ENCODE measurements around the gene GATB.

The GATB gene, protein sequence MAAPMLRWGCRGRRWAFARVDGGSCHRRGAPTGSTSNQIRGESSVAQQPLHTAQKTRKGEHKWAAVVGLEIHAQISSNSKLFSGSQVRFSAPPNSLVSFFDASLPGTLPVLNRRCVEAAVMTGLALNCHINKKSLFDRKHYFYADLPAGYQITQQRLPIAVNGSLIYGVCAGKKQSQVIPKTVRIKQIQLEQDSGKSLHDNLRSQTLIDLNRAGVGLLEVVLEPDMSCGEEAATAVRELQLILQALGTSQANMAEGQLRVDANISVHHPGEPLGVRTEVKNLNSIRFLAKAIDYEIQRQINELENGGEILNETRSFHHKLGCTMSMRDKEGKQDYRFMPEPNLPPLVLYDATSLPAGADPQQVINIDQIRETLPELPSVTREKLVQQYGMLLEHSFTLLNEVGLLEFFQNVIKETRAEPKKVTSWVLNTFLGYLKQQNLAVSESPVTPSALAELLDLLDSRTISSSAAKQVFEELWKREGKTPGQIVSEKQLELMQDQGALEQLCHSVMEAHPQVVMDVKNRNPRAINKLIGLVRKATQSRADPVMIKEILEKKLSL

DNA sequence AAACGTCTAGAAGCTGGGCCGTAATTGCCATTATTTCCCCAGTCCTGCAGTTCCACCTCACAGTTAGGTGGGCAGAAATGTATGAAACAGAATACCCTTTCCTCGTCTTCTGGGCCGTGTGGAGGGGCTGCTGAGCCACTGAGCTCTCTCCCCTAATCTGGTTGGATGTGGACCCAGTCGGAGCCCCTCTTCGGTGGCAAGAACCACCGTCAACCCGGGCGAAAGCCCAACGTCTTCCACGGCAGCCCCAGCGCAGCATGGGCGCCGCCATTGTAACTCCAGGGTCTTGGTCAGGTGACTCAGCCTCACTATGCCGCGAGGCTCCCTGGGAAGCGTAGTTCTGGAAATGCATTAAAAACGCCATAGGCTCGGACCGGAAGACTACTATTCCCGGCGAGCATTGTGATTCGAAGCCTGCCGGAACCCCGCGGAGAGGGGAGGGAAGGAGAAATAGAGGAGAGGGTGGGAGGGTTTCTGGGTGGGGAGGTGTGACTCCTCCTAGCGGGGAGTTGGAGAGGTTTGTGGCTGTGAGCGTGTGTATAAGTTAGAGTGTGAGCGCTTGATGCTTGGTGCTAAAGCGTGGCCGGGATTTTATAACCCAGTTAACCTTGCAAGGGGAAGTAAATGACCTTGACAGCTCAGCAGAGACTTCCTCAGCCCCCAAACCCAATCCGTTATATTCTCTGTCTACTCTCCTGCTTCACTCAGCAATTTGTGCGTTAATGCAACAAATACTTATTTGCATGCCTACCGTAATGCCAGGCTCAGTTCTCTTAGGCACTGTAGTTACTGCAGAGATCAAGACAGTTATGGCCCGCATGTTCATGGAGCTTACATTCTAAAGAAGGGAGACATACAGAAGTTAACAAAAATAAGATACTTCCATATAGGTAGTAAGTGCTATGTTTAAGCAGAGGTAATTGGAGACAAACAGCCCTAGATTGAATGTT lies at the start of gene GATB:
Gene GATB (minus strand): TSS at position 296 of the 950 bp plus-strand sequence. CDS start 25 bp downstream, at position 271.
- Mint-ChIP-seq H3K27me3 (peaks cover 34% of the 10 kb centered on the region), H3K36me3 (ENCODE audit: low read depth) (peaks cover 27% of the 10 kb centered on the region), H3K4me1 (ENCODE audit: low read depth) (no peaks in the 10 kb centered on the region), H3K4me3 (peak within 1 kb of the TSS; percentile 100), H3K27ac (peak within 1 kb of the TSS; percentile 97), H3K9me3 (no peaks in the 10 kb centered on the region)
- intact Hi-C loops (cut with micrococcal nuclease) = loop anchor here (10.0 kb wide), 1 partner anchor 634 kb away; no protein-coding TSS in a partner anchor

DNA sequence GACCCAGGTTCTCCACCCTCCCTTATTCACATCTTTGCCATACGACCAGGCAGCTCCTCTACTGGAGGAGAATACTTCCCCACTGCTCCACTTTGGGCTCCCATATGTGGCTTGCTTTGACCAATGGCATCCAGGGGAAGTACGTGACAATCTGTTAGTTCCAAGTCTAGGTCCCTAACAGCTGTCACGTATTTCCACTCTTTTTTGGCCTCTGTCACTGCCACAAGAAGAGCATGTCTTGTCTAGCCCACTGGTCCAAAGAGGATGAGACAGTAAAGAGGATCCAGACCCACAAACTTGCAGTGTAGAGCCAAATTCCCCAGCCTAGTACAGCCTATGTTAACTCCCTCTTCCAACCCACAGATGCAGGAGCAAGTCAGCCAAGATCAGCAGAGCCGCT lies 49.7 kb upstream of the GATB start:
- Mint-ChIP-seq H3K27ac (no peak overlapping the region), H3K4me3 (no peak overlapping the region), H3K4me1 (ENCODE audit: low read depth) (no peaks in the 10 kb centered on the region), H3K9me3 (no peaks in the 10 kb centered on the region), H3K36me3 (ENCODE audit: low read depth) (no peaks in the 10 kb centered on the region), H3K27me3 (peaks cover 6% of the 10 kb centered on the region)
- intact Hi-C loops (cut with micrococcal nuclease) = no loop called here

DNA sequence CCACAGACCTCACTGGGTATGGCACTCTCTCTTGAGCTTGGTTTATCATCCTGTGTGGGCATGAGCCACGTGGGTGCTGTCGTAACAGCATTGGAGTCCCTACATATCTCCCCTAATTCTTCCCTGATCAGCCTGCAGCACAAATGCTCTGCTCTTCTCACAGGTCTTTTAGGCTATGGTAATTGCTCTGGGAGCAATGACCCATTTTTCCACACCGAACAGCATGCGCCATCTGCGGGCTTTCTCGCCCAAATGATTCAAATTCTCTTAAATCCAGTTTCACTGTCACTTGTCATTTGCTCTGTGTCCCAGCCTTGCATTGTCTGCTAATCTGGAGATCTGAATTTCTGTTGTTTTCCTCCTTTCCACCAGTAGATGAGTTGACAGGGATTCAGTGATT lies 48.9 kb upstream of the GATB start:
- Mint-ChIP-seq H3K36me3 (ENCODE audit: low read depth) (no peaks in the 10 kb centered on the region), H3K4me3 (no peak overlapping the region), H3K9me3 (no peaks in the 10 kb centered on the region), H3K27ac (no peak overlapping the region), H3K27me3 (peaks cover 6% of the 10 kb centered on the region), H3K4me1 (ENCODE audit: low read depth) (no peaks in the 10 kb centered on the region)
- intact Hi-C loops (cut with micrococcal nuclease) = no loop called here

DNA sequence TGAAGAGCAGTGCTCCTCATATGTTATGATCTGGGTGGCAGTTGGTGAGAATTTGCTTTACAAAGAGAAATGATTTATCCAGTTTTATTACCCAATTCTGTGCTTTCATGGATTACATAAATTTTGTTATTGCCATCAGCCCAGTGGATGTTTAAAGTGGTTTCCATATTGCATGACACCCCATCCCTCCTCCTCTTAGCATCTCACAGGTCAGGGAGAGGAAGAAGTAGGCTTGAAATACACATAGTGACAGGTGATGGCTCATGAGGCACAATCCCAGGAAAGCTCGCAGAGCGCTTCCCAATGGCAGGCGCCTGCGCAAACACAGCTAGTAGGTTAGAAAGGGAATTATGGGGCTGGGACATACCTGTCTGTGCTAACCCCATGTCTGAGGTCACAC lies 47.7 kb upstream of the GATB start:
- H3K4me3 Mint-ChIP-seq = no peak overlapping the region
- H3K36me3 Mint-ChIP-seq (ENCODE audit: low read depth) = no peaks in the 10 kb centered on the region
- no peaks in the 10 kb centered on the region for H3K4me1 Mint-ChIP-seq (ENCODE audit: low read depth)
- intact Hi-C loops (cut with micrococcal nuclease) = no loop called here
- peaks cover 6% of the 10 kb centered on the region for H3K27me3 Mint-ChIP-seq
- no peak overlapping the region for H3K27ac Mint-ChIP-seq
- no peaks in the 10 kb centered on the region for H3K9me3 Mint-ChIP-seq

DNA sequence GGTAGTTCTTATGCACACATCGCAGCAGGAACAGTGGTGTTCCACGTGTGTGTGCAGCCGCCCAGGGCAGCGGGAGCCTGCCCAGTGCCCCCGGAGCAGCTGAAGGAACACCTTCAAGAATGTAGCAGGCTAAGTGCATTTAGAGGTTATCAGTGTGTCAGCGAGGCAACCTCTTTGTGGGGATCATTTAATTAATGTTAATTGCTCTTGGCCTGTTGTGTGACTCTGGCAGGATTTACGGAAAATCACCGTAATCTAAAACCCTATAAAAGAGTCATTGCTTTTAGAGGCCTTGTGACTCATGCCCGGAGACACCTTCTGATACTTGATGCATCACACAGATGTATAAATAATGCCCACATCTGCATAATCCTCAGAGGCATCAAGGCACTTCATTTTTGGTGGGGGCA lies 47.3 kb upstream of the GATB start:
- Mint-ChIP-seq H3K27me3 (peaks cover 6% of the 10 kb centered on the region), H3K4me1 (ENCODE audit: low read depth) (no peaks in the 10 kb centered on the region), H3K4me3 (no peak overlapping the region), H3K9me3 (no peaks in the 10 kb centered on the region), H3K27ac (no peak overlapping the region), H3K36me3 (ENCODE audit: low read depth) (no peaks in the 10 kb centered on the region)
- intact Hi-C loops (cut with micrococcal nuclease) = no loop called here

DNA sequence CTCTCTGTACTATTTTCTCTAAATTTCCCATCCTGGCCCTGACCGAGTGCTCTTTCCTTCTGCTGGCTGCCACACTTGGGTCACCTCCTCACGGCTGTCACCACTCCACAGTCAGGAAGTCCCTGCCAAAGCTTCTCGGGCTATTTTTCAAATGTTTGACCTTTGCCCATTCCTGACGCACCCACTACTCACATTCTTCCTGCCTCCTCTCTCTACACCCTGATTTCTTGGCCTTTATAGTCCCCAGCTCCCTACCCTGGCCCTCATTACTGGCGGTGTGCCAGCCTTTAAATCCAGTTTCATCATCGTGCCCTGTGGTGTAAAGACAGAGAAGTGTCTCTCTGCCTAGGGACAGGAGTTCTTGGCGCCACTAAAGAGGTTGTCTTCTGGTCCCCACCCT lies 46.4 kb upstream of the GATB start:
- no peak overlapping the region for H3K4me3 Mint-ChIP-seq
- no peaks in the 10 kb centered on the region for H3K9me3 Mint-ChIP-seq
- H3K36me3 Mint-ChIP-seq (ENCODE audit: low read depth) = no peaks in the 10 kb centered on the region
- no peak overlapping the region for H3K27ac Mint-ChIP-seq
- H3K27me3 Mint-ChIP-seq = peaks cover 6% of the 10 kb centered on the region
- intact Hi-C loops (cut with micrococcal nuclease) = no loop called here
- no peaks in the 10 kb centered on the region for H3K4me1 Mint-ChIP-seq (ENCODE audit: low read depth)

DNA sequence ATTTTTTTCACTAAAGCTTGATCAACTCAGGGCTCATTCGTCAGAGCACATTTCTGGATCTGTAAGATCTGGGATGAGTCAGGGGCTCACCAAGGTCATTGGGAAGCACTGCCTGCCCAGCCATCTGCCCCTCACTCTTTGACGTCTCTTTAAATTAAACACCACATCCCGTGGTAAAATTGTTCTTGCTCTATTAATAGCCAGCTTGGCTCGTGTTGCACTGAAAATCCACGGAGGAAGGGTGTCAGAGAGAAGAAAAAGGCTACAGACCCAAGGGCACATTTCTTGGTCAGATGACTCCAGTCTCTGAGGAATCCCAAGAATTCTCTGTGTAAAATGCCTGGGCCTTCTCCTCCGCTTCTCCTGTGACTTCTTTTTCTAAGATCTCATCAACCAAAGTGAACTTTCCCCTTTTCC lies 45.7 kb upstream of the GATB start:
- peaks cover 6% of the 10 kb centered on the region for H3K27me3 Mint-ChIP-seq
- intact Hi-C loops (cut with micrococcal nuclease) = no loop called here
- H3K36me3 Mint-ChIP-seq (ENCODE audit: low read depth) = no peaks in the 10 kb centered on the region
- H3K4me3 Mint-ChIP-seq = no peak overlapping the region
- H3K27ac Mint-ChIP-seq = no peak overlapping the region
- no peaks in the 10 kb centered on the region for H3K9me3 Mint-ChIP-seq
- H3K4me1 Mint-ChIP-seq (ENCODE audit: low read depth) = no peaks in the 10 kb centered on the region

DNA sequence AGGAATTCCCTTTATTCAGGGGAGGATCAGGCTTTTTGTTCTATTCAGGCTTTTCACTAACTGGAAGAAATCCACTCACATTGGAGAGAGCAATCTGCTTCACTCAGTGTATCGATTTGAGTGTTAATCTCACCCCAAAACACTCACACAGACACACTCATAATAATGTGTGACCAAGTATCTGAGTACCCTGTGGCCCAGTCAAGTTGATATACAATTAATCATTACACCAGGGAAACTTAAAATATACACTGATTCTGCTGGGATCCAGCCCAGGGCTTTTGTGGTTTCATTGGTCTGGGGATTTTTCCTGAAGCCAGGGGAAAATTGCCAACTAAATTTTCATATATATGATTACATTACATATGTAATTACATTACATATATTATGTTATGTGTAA lies 44.0 kb upstream of the GATB start:
- no peak overlapping the region for H3K27ac Mint-ChIP-seq
- no peaks in the 10 kb centered on the region for H3K9me3 Mint-ChIP-seq
- intact Hi-C loops (cut with micrococcal nuclease) = no loop called here
- no peaks in the 10 kb centered on the region for H3K36me3 Mint-ChIP-seq (ENCODE audit: low read depth)
- H3K4me1 Mint-ChIP-seq (ENCODE audit: low read depth) = no peaks in the 10 kb centered on the region
- H3K4me3 Mint-ChIP-seq = no peak overlapping the region
- H3K27me3 Mint-ChIP-seq = peaks cover 4% of the 10 kb centered on the region

DNA sequence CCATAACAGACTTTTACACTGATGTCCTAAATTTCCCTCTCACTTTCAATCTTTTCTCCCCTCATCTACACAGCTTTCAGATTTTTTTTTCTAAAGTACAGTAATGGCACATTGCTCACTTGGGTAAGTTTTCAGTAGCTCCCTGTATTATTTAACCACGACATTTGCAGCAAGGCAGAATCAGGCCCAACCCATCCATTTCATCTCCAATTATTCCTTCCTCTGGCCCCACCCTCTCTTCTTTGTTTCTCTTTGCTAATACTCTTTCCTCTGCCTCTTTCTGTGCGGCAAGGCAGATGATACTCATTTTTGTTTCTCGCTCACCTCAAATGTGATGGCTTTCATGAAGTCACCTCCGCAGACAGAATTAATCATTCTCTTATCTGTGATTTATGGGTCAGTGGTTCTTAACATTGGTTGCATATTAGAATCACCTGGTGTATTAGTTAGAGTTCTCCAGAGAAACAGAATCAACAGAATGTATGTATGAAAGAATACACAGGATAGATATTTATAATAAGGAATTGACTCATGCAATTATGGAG lies 43.4 kb upstream of the GATB start:
- Mint-ChIP-seq H3K4me1 (ENCODE audit: low read depth) (no peaks in the 10 kb centered on the region), H3K9me3 (no peaks in the 10 kb centered on the region), H3K36me3 (ENCODE audit: low read depth) (no peaks in the 10 kb centered on the region), H3K27ac (no peak overlapping the region), H3K27me3 (peaks cover 1% of the 10 kb centered on the region), H3K4me3 (no peak overlapping the region)
- intact Hi-C loops (cut with micrococcal nuclease) = no loop called here

DNA sequence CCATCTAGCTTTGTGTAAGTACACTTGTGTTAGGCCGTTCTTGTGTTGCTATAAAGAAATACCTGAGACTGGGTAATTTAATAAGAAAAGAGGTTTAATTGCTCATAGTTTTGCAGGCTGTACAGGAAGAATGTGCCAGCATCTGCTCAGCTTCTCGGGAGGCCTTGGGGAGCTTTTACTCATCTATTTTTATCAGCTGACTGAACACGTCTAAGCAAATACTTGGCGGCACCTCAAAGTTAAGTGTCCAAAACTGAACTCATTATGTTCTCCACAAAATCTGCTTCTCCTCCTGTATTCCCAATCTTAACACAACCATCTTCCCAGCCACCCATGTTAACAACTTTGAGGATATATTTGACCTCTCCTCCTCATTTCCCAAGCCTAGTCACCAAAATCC lies 42.4 kb upstream of the GATB start:
- Mint-ChIP-seq H3K36me3 (ENCODE audit: low read depth) (no peaks in the 10 kb centered on the region), H3K9me3 (no peaks in the 10 kb centered on the region), H3K4me1 (ENCODE audit: low read depth) (no peaks in the 10 kb centered on the region), H3K27ac (no peak overlapping the region), H3K4me3 (no peak overlapping the region), H3K27me3 (peaks cover 1% of the 10 kb centered on the region)
- intact Hi-C loops (cut with micrococcal nuclease) = no loop called here

DNA sequence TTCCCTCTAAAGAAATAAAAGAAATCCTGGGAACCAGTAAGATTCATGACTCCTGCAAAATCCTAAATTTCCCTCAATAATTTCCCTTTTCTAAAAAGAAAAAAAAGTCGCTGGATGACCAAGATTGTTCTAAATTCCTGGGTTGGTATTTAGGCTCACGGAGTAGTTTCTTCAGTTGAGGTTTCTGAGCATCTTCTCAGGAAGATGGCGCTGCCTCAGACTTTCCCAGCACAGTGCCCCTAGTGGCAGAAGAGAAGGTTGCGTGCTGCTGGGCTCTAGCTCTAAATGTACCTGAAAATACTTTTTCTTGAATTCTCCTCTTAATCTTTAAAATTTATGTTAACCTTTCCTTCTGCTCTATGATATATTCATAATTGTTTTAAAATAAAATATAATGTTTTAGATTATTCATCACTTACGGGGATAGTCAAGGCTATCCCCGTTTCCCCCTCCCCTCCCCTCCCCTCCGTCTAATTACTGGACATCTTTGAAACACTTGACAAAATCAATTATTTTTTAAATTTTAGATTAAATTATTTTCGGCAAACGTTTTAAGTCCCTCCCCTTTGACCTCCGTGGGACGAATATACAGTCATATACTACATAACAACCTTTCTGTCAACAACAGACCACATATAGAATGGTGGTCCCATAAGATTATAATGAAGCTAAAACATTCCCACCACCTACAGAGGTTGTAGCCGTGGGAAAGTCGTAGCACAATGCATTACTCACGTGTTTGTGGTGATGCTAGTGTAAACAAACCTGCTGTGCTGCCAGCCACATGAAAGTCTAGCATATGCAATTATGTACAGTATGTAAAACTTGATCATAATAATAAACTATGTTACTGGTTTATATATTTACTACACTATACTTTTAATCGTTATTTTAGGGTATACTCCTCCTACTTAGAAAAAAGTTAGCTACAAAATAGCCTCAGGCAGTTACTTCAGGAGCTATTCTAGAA lies 41.0 kb upstream of the GATB start:
- Mint-ChIP-seq H3K4me3 (no peak overlapping the region), H3K27me3 (peaks cover 4% of the 10 kb centered on the region), H3K4me1 (ENCODE audit: low read depth) (no peaks in the 10 kb centered on the region), H3K27ac (no peak overlapping the region), H3K9me3 (no peaks in the 10 kb centered on the region), H3K36me3 (ENCODE audit: low read depth) (no peaks in the 10 kb centered on the region)
- intact Hi-C loops (cut with micrococcal nuclease) = no loop called here

DNA sequence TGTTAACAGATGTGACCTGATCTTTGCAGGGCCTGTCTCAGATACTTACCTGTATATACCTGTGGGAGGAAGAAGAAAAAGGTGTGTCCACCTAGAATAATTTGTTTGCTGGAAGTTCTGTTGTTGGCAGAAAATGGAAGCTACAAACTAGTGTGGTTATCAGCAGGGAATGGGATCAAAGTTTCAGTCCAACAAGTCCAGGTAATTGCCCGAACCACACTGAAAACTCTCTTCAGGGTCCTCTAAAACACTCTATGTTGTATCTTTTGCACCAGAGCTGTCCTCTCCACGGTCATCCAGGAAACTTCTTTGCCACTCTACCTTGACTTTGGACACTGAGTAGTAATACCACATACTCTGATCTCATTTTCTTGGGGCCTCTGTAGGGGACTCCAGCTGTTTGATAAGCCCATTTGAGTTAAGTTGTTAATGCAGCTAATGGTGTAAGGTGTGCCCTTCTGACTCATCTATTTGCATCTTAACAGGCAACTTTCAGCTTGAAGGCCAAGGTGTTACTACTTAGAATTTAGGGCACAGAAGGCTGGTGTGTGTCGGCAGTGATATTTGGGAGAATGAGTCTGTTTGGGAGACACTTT lies 38.7 kb upstream of the GATB start:
- Mint-ChIP-seq H3K27me3 (peaks cover 9% of the 10 kb centered on the region), H3K27ac (no peak overlapping the region), H3K4me1 (ENCODE audit: low read depth) (no peaks in the 10 kb centered on the region), H3K4me3 (no peak overlapping the region), H3K9me3 (no peaks in the 10 kb centered on the region), H3K36me3 (ENCODE audit: low read depth) (no peaks in the 10 kb centered on the region)
- intact Hi-C loops (cut with micrococcal nuclease) = no loop called here

Measured in dendritic cell treated with granulocyte-macrophage colony-stimulating factor and Interleukin-4, amounts not matched to agents 40 ng/mL and 50 ng/mL, for 4 days (primary cell).